HCT116 (cell line): ENCODE results near the gene ZSWIM9.

Source experiments
- CTCF ChIP-seq, 3 experiments: fragments of 200-600 bp in 1 of 3; sonication (generic) in 1 of 3; IDR thresholded peaks in 2 of 3; conservative IDR thresholded peaks in 1 of 3; 2 replicates each; pipeline ENCODE4 v1.5.1; 2012 to 2017; ENCODE audit warnings: low read depth in 2 of 3, low read length in 2 of 3, antibody characterized with exemption in 1 of 3, borderline replicate concordance in 1 of 3, control low read depth in 1 of 3, mild to moderate bottlenecking in 1 of 3, mixed read lengths in 1 of 3, mixed run types in 1 of 3, moderate library complexity in 1 of 3; ENCODE audit not compliant: insufficient read depth in 1 of 3
- POLR2A ChIP-seq: IDR thresholded peaks from 2 replicates; pipeline ENCODE4 v1.7.0; 2011; ENCODE audit warnings: borderline replicate concordance; ENCODE audit not compliant: insufficient read depth, insufficient read length; ENCODE audit errors: extremely low read depth

GRCh38 chr19:48176226-48176625 is 5.7 kb downstream of the ZSWIM9 start:
- TF ChIP-seq CTCF (IDR thresholded peaks at IDR 0.05 in 2 of 3, conservative IDR thresholded peaks at IDR 0.05 in 1 of 3; ENCODE audit: borderline replicate concordance in 1 of 3, insufficient read depth in 1 of 3, low read depth in 2 of 3, low read length in 2 of 3), result no peak
- no peak for TF ChIP-seq POLR2A
